GM21423 (cell line): ENCODE data around the gene NDUFS1.
A peak's percentile ranks its signal among the peaks of the same experiment; 100 is the strongest.
"Not testable (repeated sequence)": the region's sequence is repeated elsewhere in the genome, so short reads cannot be mapped to it uniquely, and the experiment has no call there.

ENCODE experiments used
- ATAC-seq: cut with Tn5 transposase; IDR thresholded peaks from one replicate; pipeline ENCODE4 v1.9.1; 2021; ENCODE audit warnings: mild to moderate bottlenecking, moderate library complexity; ENCODE audit not compliant: unreplicated experiment

NDUFS1 gene

GRCh38 chr2:206163251-206163880, 4.1 kb upstream of the NDUFS1 start:
- ATAC-seq: no peak

DNA sequence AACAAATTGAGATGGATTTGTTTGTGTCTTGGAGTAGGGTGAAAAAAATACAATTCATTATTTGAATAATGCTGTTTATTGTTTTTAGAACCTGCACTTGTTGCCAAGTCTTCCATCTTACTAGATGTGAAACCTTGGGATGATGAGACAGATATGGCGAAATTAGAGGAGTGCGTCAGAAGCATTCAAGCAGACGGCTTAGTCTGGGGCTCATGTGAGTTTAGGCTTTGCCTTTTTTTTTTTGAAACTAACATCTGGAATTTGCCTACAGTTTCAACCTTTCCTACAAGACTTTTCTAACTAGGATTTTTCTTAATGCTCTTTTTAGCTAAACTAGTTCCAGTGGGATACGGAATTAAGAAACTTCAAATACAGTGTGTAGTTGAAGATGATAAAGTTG, 3.2 kb upstream of the NDUFS1 start:
- ATAC-seq: not testable (repeated sequence)

DNA sequence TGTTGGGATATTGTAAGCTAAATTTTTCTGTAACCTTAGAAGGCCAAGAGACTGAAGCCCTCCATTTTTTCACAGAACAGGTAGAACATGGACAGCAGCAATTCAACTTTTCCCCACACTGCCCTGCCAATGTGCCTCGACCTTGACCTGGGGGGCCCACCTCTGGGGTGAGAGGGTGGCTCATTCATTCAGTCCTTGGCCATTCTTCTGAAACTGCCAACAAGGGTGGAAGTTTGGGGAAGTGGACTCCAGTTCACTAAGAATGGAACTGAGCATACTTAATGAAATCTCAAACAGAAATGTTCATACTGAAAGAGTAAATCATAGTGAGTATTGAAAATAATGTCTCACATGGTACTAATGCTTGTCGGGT, 1.5 kb upstream of the NDUFS1 start:
- ATAC-seq: no peak

DNA sequence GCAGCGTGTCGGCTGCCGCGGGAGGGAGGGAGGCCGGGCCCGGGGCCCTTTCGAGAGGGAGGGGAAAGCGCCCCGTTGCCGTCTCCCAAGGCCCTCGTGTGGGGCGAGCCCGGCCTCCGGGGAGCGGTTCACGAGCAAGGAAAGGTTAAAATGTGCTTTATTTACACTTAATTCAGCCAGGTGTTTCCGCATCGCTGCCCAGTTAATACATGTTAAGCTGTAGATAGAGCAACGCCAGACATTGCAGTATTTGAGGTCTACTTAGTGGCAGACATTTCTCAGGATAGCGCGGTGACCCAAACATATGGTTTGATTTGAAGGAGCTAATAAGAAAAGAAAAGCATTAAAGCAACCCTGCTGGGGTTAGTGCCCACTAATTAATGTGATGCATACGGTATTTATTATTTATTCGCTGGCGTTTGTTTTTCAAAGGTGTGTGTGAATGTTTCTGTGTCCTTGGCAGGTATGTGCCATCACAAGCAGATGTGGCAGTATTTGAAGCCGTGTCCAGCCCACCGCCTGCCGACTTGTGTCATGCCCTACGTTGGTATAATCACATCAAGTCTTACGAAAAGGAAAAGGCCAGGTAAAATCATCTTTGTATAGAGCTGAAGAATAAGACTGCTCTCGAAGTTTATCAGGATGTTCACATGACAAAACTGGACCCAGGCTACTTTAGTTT, 1.0 kb upstream of the NDUFS1 start:
- ATAC-seq: peak; percentile 46

DNA sequence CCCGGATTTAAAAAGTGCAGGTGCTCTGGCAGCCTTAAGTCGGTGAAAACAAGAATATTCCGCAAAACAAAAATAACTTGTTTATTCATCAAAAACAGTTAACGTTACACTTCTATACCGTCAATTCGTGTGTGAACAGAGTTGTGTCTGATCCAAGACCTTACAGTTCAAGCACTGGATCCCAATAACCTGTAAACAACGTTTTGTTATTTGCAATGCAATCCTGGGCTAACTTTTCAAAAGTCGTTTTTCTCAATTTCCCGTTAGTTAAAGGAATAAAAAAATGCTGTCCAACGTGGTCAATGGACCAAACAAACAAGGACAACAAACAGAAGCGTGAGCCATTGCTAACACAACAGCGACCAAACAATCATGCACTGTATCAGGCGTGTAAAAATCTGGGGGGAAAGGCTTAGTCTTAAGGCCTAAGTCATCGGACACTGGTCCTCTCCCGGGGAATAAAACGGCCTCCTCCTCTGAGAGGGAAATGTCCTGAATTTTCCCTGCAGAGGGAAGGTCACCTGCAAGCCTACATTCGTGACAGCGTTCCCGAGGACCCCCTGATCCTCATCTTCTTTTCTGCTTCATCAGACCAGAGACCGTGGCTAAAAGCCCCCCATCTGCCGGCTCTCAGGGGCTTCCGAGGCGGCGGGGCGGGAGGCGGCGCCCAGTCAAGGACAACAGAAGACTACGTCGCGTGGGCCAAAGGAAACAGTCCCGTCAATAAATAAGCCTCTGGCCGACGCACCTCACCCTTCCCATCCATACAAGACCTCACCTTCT, 490 bp downstream of the NDUFS1 start:
- peak; percentile 9 for ATAC-seq

DNA sequence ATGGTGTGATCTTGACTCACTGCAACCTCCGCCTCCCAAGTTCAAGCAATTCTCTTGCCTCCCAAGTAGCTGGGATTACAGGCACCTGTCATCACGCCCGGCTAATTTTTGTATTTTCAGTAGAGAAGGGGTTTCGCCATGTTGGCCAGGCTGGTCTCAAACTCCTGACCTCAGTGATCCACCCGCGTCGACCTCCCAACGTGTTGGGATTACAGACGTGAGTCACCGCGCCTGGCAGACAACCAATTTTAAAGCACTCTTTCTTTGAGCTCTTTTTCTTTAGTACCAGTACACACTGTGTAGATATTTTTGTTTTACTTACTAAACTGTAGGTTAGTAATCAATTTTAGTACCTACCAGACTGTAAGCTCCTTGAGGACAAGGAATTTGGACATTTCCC, 2.2 kb downstream of the NDUFS1 start:
- not testable (repeated sequence) for ATAC-seq

GRCh38 chr2:206154197-206154596, 5.0 kb downstream of the NDUFS1 start:
- ATAC-seq: peak; percentile 43

DNA sequence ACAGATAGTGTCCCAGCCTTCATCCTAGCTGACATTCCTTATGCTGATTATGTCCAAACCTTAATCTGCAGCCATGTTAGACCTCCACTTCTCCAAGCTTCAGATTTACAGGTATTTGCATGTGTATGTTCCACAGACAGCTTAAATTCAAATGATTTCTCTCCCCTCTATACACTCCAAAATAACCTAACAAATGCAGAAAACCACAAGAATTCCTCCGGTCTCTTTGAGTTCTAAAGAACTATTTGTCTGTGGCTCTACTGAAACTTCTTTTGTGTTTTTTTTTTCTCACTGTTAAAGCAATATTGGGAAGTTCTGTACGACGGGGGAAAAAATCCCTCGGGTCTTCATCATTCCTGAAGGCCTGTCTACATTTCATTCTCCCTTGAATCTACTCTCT, 8.6 kb downstream of the NDUFS1 start:
- no peak for ATAC-seq

DNA sequence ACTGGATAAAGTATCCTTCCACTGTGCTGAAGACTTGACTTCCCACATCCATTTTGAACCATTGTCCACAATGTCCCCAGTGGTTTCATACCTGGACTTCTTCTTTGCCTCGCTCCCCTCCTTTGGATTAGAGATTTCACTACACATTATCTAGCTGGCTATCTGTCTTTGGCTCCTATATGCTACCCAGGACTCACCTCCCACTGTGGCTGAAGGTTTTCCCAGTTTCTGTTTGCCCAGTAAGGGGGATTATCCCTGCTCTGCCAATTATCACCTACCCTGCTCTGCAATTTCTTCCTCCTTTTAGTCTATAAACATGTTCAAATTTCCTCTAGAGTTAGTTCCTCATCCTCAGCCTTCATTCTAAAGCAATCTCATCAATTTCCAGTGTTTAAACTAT, 9.1 kb downstream of the NDUFS1 start:
- no peak for ATAC-seq

DNA sequence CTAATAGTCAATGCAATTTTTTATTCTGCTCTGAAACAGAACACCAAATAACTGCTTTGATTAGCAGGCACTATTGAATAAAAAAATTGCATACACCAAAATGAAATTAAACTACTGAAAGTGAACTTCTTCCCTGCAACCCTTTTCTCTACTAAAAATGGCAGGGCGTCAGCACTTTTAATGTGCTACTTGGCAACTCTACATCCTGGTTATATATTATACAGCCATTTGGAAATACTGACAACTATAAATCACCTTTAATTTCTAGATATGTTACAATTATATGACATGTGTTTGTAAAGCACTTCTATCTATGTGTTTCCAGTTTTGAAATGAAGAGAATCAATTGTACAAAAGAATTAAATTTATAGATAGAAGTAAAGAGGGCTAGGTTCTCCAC, 9.9 kb downstream of the NDUFS1 start:
- ATAC-seq: no peak

DNA sequence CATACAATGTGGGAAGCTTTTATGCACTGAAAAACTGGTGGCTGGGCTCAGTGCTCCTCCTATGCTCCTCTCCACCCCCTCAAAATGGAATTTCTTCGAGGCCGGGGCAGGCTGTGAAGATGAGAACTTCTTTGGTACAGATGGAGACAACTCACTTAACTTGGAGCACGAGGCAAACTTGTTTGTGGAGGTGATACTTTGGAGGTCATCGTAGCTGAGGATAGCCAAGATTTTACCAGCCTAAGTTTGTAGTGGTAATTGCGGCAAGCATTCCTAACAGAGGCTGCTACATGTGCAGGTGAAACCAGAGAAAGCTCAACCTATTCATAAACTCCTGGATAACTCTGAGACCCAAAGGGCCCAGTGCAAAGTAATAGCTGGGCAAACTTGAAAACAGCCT, 13.6 kb downstream of the NDUFS1 start:
- ATAC-seq: no peak

GRCh38 chr2:206144383-206144782, 14.9 kb downstream of the NDUFS1 start:
- ATAC-seq: no peak

GRCh38 chr2:206143451-206143850, 15.8 kb downstream of the NDUFS1 start:
- ATAC-seq: no peak

DNA sequence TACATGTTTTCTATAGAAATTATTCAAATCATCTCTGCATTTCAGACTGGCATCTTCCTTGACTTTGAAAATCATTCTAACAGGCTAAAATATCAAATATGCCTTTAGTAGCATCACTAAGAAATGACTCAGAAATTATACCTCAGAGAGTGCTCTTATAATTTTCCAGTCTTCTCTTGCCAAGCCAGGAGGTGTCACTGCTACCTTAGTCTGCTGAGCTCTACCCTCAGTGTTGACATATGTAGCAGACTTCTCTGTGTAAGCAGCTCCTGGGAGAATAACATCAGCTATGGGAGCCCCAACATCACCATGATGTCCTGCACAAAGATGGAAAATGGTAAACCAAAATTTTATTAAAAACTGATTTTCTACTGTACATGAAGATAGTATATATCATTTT, 31.6 kb downstream of the NDUFS1 start:
- ATAC-seq: no peak

DNA sequence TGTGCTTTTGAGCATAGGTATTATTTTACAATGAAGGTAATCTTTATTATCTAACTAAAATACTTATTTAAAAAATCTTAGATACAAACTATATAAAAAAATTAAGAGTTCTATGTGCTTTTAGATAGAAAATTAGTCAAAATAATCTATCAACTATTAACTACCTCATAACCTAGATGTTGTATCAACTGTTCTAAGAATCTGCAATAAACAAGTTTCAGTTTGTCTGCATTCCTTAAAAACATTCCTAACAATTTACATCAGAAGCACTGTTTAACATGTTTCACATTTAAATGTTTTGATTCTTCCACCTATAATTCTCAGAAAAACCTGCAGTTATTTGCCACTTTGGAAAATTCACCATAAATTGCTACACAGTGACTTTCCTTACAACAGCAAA, 33.3 kb downstream of the NDUFS1 start:
- ATAC-seq: no peak

DNA sequence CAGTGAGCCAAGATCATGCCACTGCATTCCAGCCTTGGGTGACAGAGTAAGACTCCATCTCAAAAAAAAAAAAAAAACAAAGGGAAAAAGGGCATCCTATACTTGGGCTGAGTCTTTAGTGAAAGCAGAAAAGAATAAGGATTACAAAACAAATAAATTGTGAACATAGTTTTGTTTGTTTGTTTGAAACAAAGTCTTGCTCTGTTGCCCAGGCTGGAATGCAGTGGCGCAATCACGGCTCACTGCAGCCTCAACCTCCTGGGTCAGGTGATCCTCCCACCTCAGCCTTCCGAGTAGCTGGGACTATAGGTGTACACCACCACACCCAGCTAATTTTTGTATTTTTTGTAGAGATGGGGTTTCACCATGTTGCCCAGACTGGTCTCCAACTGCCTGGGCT, 36.7 kb downstream of the NDUFS1 start:
- not testable (repeated sequence) for ATAC-seq

GRCh38 chr2:206116278-206116677, 43.0 kb downstream of the NDUFS1 start:
- no peak for ATAC-seq

GRCh38 chr2:206115026-206115578, 44.1 kb downstream of the NDUFS1 start:
- ATAC-seq: no peak

- ATAC-seq: no peak
Observed at GRCh38 chr2:206112846-206113547, 46.2 kb downstream of the NDUFS1 start.

- no peak for ATAC-seq
Observed at GRCh38 chr2:206112108-206112507, 47.1 kb downstream of the NDUFS1 start.

- ATAC-seq: no peak
Observed at GRCh38 chr2:206108713-206109112, 50.5 kb downstream of the NDUFS1 start.
